ENCODE data around the gene ADGRL1. TPM values are rescaled to one million over a fixed set of nuclear protein-coding genes. Genes with fewer than 3 reads are reported as not detected.

Gene ADGRL1
- total and polyA plus RNA-seq, 10 of the 15 experiments (the other 5 are each of a cell fraction or from before 2014, with no cell fraction given): 0.05 to 4.8 (median 0.71) TPM

DNA sequence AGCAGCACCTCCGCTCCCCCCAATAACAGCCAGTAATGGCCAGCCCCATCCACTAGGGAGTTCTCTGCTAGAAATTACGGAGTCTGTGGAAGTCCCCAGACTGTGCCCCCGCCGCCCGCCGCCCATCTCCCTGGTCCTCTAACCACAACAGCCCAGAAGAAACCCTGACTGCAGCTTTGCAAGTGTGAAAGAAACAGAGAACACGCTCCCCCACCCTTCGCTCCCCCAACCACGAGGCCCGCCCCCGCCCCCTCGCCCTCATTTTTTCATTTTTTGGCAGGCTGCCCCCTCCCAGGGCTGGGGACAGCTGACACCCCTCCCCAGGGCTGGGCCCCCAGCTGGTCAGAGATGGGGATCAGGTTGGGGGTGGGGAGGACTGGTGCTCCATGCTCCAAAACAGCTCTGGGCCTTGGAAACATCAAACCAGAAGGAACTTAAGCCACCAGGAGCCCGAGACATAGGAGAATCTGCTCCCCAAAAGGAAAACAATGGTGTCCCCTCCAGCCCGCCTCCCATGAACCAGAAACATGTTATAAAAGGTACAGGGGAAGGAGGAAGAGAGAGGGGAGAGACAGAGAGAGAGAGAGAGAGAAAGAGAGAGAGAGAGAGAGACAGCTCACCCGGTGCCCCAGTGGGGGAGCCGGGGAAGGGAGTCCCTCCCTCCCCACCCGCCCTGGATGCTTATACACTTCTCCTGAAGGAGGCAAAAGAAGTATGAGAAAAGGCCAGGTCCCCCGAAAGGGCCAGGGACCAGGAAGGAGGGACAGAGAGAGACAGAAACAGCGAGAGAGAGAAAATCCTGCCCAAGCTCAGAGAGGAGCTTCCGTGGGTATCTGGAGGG is 39.8 kb downstream of the ADGRL1 start:
- H4K20me1 ChIP-seq (ENCODE audit: control insufficient read depth, insufficient read depth): no peaks in the 10 kb centered on the region; the same call in 1 of the 2 replicates
- no peak overlapping the region for H3K4me3 ChIP-seq
- H3K27me3 ChIP-seq (replicated peaks in 1 of 2; ENCODE audit: control insufficient read depth in 2 of 2, insufficient read depth in 2 of 2, low read length in 1 of 2): no peaks in the 10 kb centered on the region
- no peak overlapping the region for H3K9ac ChIP-seq (ENCODE audit: control insufficient read depth, insufficient read depth, low read length)
- intact Hi-C loops (cut with micrococcal nuclease; ENCODE audit: unreplicated experiment): no loop called here
- SMC1A ChIA-PET (ENCODE audit: uncharacterized antibody, unreplicated experiment): no interaction called here
- H3K9me3 ChIP-seq (replicated peaks; ENCODE audit: control insufficient read depth, insufficient read depth, low read length): no peaks in the 10 kb centered on the region
- RAD21 ChIA-PET (ENCODE audit: unreplicated experiment): interaction anchor here (0.9 kb wide), 1 partner anchor 30 kb away, joined by 3 read pairs; the partner anchor contains the start of gene ASF1B
- no peak overlapping the region for H3K27ac ChIP-seq (ENCODE audit: control insufficient read depth, insufficient read depth)
- no peaks in the 10 kb centered on the region; the same call in 1 of the 2 replicates for H3K4me1 ChIP-seq (ENCODE audit: control insufficient read depth, insufficient read depth, low read length)
- CTCF ChIA-PET: interaction anchor here (0.8 to 1.3 kb wide), 2 partner anchors 29 to 86 kb away, joined by 3 to 4 read pairs; no protein-coding TSS in a partner anchor
- in situ Hi-C loops (cut with MboI): no loop called here
- H3K36me3 ChIP-seq (ENCODE audit: control insufficient read depth in 2 of 2, insufficient read depth in 2 of 2, low read length in 1 of 2): no peaks in the 10 kb centered on the region
- TF ChIP-seq NRF1 (conservative IDR thresholded peaks at IDR 0.05; ENCODE audit: low read depth, low read length) (no peak), RUNX3 (IDR thresholded peaks at IDR 0.05; ENCODE audit: low read length) (peak; percentile 17; the same call in 1 of the 2 replicates)
- TF ChIP-seq, protein P1, sequence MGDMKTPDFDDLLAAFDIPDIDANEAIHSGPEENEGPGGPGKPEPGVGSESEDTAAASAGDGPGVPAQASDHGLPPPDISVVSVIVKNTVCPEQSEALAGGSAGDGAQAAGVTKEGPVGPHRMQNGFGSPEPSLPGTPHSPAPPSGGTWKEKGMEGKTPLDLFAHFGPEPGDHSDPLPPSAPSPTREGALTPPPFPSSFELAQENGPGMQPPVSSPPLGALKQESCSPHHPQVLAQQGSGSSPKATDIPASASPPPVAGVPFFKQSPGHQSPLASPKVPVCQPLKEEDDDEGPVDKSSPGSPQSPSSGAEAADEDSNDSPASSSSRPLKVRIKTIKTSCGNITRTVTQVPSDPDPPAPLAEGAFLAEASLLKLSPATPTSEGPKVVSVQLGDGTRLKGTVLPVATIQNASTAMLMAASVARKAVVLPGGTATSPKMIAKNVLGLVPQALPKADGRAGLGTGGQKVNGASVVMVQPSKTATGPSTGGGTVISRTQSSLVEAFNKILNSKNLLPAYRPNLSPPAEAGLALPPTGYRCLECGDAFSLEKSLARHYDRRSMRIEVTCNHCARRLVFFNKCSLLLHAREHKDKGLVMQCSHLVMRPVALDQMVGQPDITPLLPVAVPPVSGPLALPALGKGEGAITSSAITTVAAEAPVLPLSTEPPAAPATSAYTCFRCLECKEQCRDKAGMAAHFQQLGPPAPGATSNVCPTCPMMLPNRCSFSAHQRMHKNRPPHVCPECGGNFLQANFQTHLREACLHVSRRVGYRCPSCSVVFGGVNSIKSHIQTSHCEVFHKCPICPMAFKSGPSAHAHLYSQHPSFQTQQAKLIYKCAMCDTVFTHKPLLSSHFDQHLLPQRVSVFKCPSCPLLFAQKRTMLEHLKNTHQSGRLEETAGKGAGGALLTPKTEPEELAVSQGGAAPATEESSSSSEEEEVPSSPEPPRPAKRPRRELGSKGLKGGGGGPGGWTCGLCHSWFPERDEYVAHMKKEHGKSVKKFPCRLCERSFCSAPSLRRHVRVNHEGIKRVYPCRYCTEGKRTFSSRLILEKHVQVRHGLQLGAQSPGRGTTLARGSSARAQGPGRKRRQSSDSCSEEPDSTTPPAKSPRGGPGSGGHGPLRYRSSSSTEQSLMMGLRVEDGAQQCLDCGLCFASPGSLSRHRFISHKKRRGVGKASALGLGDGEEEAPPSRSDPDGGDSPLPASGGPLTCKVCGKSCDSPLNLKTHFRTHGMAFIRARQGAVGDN (IDR thresholded peaks at IDR 0.05): no peak
- BruUV-seq (replicated peaks): no TSS peak
- DNase-seq (ENCODE audit: low read depth, low spot score) (no peak), ATAC-seq (peak; percentile 47), FAIRE-seq (no peak)
- no peak overlapping the region for H3K4me2 ChIP-seq (ENCODE audit: control insufficient read depth, insufficient read depth)
- POLR2A ChIA-PET: interaction anchor here (0.5 to 0.6 kb wide), 3 partner anchors 129 to 213 kb away, joined by 3 to 4 read pairs (median 3); no protein-coding TSS in a partner anchor
- 16% methylated on average over 12 of the region's 20 CpGs for WGBS (ENCODE audit: insufficient coverage, insufficient replicate concordance, low lambda C conversion rate, missing lambda C conversion rate)
- H2AFZ ChIP-seq (ENCODE audit: control insufficient read depth, low read depth, low read length): no peak overlapping the region
- H3K79me2 ChIP-seq (ENCODE audit: control insufficient read depth, insufficient read depth, low read length): no peaks in the 10 kb centered on the region

Data from GM12878 (cell line).